ENCODE measurements around the gene SLCO2A1. TPM values are rescaled to one million over a fixed set of nuclear protein-coding genes. Genes with fewer than 3 reads are reported as not detected.

SLCO2A1 gene
- total RNA-seq, 2 donors from 2014 or later = not detected

- Mint-ChIP-seq H3K4me1 (ENCODE audit: low read depth in 2 of 2) (peaks cover 0 to 3% of the 10 kb centered on the region in 2 donors), H3K27me3 (peaks cover 2 to 36% of the 10 kb centered on the region in 2 donors), H3K4me3 (no peak overlapping the region), H3K27ac (no peak overlapping the region), H3K36me3 (no peaks in the 10 kb centered on the region), H3K9me3 (no peaks in the 10 kb centered on the region)
- DNase-seq (ENCODE audit: low spot score) (no peak), ATAC-seq (no peak)
Measured at GRCh38 chr3:133983576-133984560, 45.9 kb downstream of the SLCO2A1 start.

- DNase-seq (ENCODE audit: low spot score) (no peak), ATAC-seq (no peak)
- no peaks in the 10 kb centered on the region for H3K36me3 Mint-ChIP-seq
- no peak overlapping the region for H3K27ac Mint-ChIP-seq
- no peaks in the 10 kb centered on the region for H3K9me3 Mint-ChIP-seq
- H3K4me1 Mint-ChIP-seq (ENCODE audit: low read depth in 2 of 2) = peaks cover 0 to 3% of the 10 kb centered on the region in 2 donors
- peaks cover 2 to 33% of the 10 kb centered on the region in 2 donors for H3K27me3 Mint-ChIP-seq
- H3K4me3 Mint-ChIP-seq = no peak overlapping the region
Measured at GRCh38 chr3:133983126-133983525, 46.6 kb downstream of the SLCO2A1 start.

DNA sequence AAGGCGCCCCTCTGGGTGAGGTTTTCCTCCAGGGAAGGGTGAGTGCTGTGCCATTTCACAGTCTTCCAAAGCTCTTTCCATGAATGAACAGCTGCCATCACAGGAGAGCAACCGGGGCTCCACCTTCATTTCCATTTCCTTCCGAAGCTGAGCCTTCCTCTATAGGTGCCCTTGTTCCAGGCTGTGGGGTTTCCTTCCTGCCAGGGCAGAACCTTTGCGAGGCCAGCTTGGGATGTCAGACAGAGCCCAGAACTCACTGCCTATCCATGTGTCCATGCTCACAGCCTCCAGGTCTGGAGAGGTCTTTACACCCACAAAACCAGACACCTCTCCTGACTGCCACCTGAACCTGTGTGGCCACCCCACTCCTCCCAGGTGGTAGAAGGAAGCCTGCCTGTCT is 49.2 kb downstream of the SLCO2A1 start:
- Mint-ChIP-seq H3K27ac (no peak overlapping the region), H3K27me3 (peaks cover 4 to 17% of the 10 kb centered on the region in 2 donors), H3K4me1 (ENCODE audit: low read depth in 2 of 2) (no peaks in the 10 kb centered on the region), H3K9me3 (no peaks in the 10 kb centered on the region), H3K36me3 (no peaks in the 10 kb centered on the region), H3K4me3 (no peak overlapping the region)
- ATAC-seq (no peak), DNase-seq (ENCODE audit: low spot score) (no peak)

GRCh38 chr3:133980035-133980434 is 49.7 kb downstream of the SLCO2A1 start:
- Mint-ChIP-seq H3K4me1 (ENCODE audit: low read depth in 2 of 2) (no peaks in the 10 kb centered on the region), H3K27ac (no peak overlapping the region), H3K4me3 (no peak overlapping the region), H3K36me3 (no peaks in the 10 kb centered on the region), H3K9me3 (no peaks in the 10 kb centered on the region), H3K27me3 (peaks cover 6 to 22% of the 10 kb centered on the region in 2 donors)
- ATAC-seq (no peak), DNase-seq (ENCODE audit: low spot score) (no peak)

GRCh38 chr3:133979553-133979952 is 50.2 kb downstream of the SLCO2A1 start:
- DNase-seq (ENCODE audit: low spot score) (no peak), ATAC-seq (no peak)
- Mint-ChIP-seq H3K4me3 (no peak overlapping the region), H3K27ac (no peak overlapping the region), H3K27me3 (peaks cover 8 to 25% of the 10 kb centered on the region in 2 donors), H3K4me1 (ENCODE audit: low read depth in 2 of 2) (no peaks in the 10 kb centered on the region), H3K9me3 (no peaks in the 10 kb centered on the region), H3K36me3 (no peaks in the 10 kb centered on the region)

GRCh38 chr3:133977568-133977967 is 52.2 kb downstream of the SLCO2A1 start:
- H3K27me3 Mint-ChIP-seq = peaks cover 6 to 18% of the 10 kb centered on the region in 2 donors
- no peak for ATAC-seq
- H3K4me3 Mint-ChIP-seq = no peak overlapping the region
- H3K27ac Mint-ChIP-seq = no peak overlapping the region
- no peak for DNase-seq (ENCODE audit: low spot score)
- no peaks in the 10 kb centered on the region for H3K36me3 Mint-ChIP-seq
- no peaks in the 10 kb centered on the region for H3K4me1 Mint-ChIP-seq (ENCODE audit: low read depth in 2 of 2)
- no peaks in the 10 kb centered on the region for H3K9me3 Mint-ChIP-seq

GRCh38 chr3:133973249-133973980 is 56.3 kb downstream of the SLCO2A1 start:
- no peaks in the 10 kb centered on the region for H3K4me1 Mint-ChIP-seq (ENCODE audit: low read depth in 2 of 2)
- H3K27me3 Mint-ChIP-seq = peaks cover 6 to 24% of the 10 kb centered on the region in 2 donors
- no peaks in the 10 kb centered on the region for H3K36me3 Mint-ChIP-seq
- H3K9me3 Mint-ChIP-seq = peaks cover 8% of the 10 kb centered on the region
- no peak overlapping the region for H3K27ac Mint-ChIP-seq
- no peak overlapping the region for H3K4me3 Mint-ChIP-seq
- DNase-seq (ENCODE audit: low spot score) = no peak
- ATAC-seq = no peak

DNA sequence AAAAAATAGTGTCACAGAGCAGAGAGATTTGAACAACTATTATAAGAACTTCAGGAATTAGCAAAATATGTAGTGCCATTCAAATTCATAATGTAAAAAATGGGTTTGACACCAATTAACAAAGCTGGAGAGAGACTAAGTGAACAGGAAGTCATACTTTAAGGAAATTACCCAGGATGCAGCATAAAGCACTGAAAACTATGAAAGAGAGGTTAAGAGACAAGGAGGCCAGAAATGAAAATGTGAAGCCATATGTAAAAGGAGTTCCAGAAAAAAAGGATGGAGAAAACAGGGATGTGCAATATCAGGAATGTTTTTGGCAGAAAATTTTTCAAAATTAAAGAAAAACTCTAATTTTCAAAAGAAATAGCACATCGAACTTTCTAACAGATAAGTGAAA is 57.6 kb downstream of the SLCO2A1 start:
- no peak overlapping the region for H3K4me3 Mint-ChIP-seq
- H3K27me3 Mint-ChIP-seq = peaks cover 6 to 26% of the 10 kb centered on the region in 2 donors
- no peak for DNase-seq (ENCODE audit: low spot score)
- H3K9me3 Mint-ChIP-seq = peaks cover 8% of the 10 kb centered on the region
- no peaks in the 10 kb centered on the region for H3K36me3 Mint-ChIP-seq
- H3K4me1 Mint-ChIP-seq (ENCODE audit: low read depth in 2 of 2) = no peaks in the 10 kb centered on the region
- H3K27ac Mint-ChIP-seq = no peak overlapping the region
- ATAC-seq = no peak

- no peaks in the 10 kb centered on the region for H3K36me3 Mint-ChIP-seq
- DNase-seq (ENCODE audit: low spot score) (no peak), ATAC-seq (no peak)
- peaks cover 8% of the 10 kb centered on the region for H3K9me3 Mint-ChIP-seq
- no peaks in the 10 kb centered on the region for H3K4me1 Mint-ChIP-seq (ENCODE audit: low read depth in 2 of 2)
- no peak overlapping the region for H3K27ac Mint-ChIP-seq
- peaks cover 6 to 25% of the 10 kb centered on the region in 2 donors for H3K27me3 Mint-ChIP-seq
- no peak overlapping the region for H3K4me3 Mint-ChIP-seq
Measured at GRCh38 chr3:133970916-133971315, 58.8 kb downstream of the SLCO2A1 start.

- H3K36me3 Mint-ChIP-seq = no peaks in the 10 kb centered on the region
- no peak overlapping the region for H3K27ac Mint-ChIP-seq
- peaks cover under 1 to 2% of the 10 kb centered on the region in 2 donors for H3K4me1 Mint-ChIP-seq (ENCODE audit: low read depth in 2 of 2)
- DNase-seq (ENCODE audit: low spot score) (no peak), ATAC-seq (no peak)
- H3K9me3 Mint-ChIP-seq = peaks cover 8% of the 10 kb centered on the region
- no peak overlapping the region for H3K4me3 Mint-ChIP-seq
- peaks cover 4 to 19% of the 10 kb centered on the region in 2 donors for H3K27me3 Mint-ChIP-seq
Measured at GRCh38 chr3:133970339-133970738, 59.4 kb downstream of the SLCO2A1 start.

GRCh38 chr3:133967992-133968892 is 61.5 kb downstream of the SLCO2A1 start:
- Mint-ChIP-seq H3K36me3 (no peaks in the 10 kb centered on the region), H3K4me1 (ENCODE audit: low read depth in 2 of 2) (peaks cover 4 to 5% of the 10 kb centered on the region in 2 donors), H3K4me3 (no peak overlapping the region), H3K27ac (no peak overlapping the region), H3K9me3 (peaks cover 8% of the 10 kb centered on the region), H3K27me3 (peaks cover 0 to 13% of the 10 kb centered on the region in 2 donors)
- ATAC-seq (no peak), DNase-seq (ENCODE audit: low spot score) (no peak)

DNA sequence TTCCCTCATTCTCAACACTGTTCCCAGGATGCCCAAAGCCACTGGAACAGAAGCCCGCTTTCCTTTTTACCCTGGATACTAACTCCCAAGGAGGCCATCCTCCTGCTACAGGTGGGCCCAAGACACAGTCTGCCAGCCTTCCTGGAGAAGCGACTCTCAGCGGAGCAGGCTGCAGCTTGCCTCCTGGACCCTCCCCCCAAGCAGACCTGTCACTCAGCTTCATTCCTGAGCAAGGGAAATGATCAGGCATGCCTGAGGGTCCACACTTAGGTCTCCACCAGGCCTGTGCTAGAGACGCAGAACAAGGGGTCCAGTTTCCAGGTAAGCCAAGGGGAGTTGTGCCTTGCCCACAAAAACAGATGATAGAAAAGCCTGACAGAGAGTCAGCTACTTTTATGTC is 62.8 kb downstream of the SLCO2A1 start:
- Mint-ChIP-seq H3K27me3 (peaks cover 0 to 7% of the 10 kb centered on the region in 2 donors), H3K4me3 (no peak overlapping the region), H3K4me1 (ENCODE audit: low read depth in 2 of 2) (peaks cover 4 to 5% of the 10 kb centered on the region in 2 donors), H3K9me3 (peaks cover 4% of the 10 kb centered on the region), H3K36me3 (no peaks in the 10 kb centered on the region), H3K27ac (no peak overlapping the region)
- ATAC-seq (no peak), DNase-seq (ENCODE audit: low spot score) (no peak)

DNA sequence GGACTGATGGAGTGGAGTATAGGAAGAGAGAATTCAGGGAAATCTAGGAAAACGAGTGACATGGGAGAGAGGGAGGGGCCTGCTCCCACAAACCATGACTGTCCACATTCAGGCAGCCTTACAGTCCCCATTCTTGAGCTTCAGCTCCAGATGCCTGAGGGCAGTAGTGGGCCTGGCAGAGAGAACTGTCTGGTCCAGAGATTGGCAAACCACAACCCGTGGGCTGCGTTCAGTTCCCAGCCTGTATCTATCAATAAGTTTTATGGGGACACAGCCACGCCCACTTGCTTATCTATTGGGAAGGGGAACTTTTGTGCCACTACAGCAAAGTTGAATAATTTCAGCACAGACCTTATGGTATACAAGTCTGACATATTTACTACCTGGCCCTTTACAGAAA is 63.8 kb downstream of the SLCO2A1 start:
- Mint-ChIP-seq H3K27ac (no peak overlapping the region), H3K4me3 (no peak overlapping the region), H3K36me3 (no peaks in the 10 kb centered on the region), H3K9me3 (no peaks in the 10 kb centered on the region), H3K27me3 (peaks cover 0 to 5% of the 10 kb centered on the region in 2 donors), H3K4me1 (ENCODE audit: low read depth in 2 of 2) (peaks cover 4 to 5% of the 10 kb centered on the region in 2 donors)
- no peak for ATAC-seq
- DNase-seq (ENCODE audit: low spot score) = no peak
